ENCODE measurements around the gene CACNA1B.

DNA sequence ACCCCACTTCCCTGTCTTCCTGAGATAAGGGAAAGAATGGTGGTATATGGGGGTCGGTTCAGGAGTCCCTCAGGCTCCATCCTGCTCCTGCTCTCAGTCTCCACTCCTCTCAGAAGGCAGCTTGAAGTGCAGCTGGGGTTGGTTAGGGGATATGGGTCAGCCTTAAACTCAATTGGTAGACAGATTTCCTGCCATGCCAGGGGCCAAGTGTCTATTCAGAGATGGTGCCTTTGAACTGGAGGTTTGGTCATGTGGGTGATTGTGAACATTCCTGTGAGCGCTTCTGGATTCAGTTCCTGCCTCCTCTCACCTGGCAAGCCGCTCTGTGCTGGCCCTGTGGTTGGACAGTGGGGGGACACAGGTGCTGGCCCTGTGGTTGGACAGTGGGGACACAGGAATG lies 35.1 kb downstream of the CACNA1B start:
- TF ChIP-seq, protein P1, sequence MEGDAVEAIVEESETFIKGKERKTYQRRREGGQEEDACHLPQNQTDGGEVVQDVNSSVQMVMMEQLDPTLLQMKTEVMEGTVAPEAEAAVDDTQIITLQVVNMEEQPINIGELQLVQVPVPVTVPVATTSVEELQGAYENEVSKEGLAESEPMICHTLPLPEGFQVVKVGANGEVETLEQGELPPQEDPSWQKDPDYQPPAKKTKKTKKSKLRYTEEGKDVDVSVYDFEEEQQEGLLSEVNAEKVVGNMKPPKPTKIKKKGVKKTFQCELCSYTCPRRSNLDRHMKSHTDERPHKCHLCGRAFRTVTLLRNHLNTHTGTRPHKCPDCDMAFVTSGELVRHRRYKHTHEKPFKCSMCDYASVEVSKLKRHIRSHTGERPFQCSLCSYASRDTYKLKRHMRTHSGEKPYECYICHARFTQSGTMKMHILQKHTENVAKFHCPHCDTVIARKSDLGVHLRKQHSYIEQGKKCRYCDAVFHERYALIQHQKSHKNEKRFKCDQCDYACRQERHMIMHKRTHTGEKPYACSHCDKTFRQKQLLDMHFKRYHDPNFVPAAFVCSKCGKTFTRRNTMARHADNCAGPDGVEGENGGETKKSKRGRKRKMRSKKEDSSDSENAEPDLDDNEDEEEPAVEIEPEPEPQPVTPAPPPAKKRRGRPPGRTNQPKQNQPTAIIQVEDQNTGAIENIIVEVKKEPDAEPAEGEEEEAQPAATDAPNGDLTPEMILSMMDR (IDR thresholded peaks at IDR 0.05): no peak
- no peak for TF ChIP-seq POLR2A (IDR thresholded peaks at IDR 0.05)

Data from testis (tissue), 2 donors.